Neuron (in vitro differentiated cells): Measurements from ENCODE around the gene UBASH3A.
"Not testable (repeated sequence)": the region's sequence is repeated elsewhere in the genome, so short reads cannot be mapped to it uniquely, and the experiment has no call there.

Experiments used
- H2AFZ ChIP-seq: one replicate; pipeline ENCODE4 v1.6.1; 2013; ENCODE audit warnings: low read depth, mild to moderate bottlenecking, inconsistent platforms, low read length, moderate library complexity
- H3K27me3 ChIP-seq: one replicate; pipeline ENCODE4 v1.6.1; 2013; ENCODE audit warnings: low read length; ENCODE audit not compliant: insufficient read depth
- H3K36me3 ChIP-seq: one replicate; pipeline ENCODE4 v1.6.1; 2013; ENCODE audit warnings: low read length; ENCODE audit not compliant: insufficient read depth
- H3K4me1 ChIP-seq: one replicate; pipeline ENCODE4 v1.6.1; 2013; ENCODE audit warnings: low read length; ENCODE audit not compliant: insufficient read depth
- H3K4me3 ChIP-seq: 2 replicates; pipeline ENCODE4 v1.5.1; 2013; ENCODE audit warnings: mild to moderate bottlenecking, low read length, moderate library complexity
- H3K9me3 ChIP-seq: one replicate; pipeline ENCODE4 v1.6.1; 2013; ENCODE audit warnings: low read length

The UBASH3A gene

DNA sequence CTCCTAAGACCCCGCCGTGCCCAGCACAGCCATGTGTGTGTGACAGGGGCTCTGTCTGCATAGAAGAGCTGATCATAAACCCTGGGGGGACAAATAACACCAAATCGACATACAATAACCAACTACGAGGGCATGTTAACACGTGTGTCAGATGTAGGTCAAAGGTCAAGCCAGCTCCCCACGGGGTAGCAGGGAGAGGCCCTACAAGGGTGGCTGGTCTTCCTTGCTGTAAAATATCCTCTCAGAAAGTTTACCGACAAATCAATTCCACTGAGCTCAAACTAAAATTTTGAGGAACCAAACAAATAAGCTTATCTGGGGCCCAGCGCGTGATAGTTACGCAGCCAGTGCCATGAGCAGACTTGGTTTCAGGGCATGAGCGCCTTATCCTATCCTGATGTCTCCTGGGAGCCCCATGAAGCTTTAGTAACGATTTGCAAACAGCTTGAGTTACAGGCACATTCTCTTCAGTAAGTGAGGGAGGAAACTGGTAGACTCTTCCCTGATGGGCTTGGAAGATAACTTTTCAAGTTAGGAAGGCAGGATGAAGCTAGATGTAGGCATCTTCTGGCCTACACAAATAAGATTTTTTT lies 5.2 kb upstream of the UBASH3A start:
- H3K27me3 ChIP-seq: no peaks in the 10 kb centered on the region
- H3K9me3 ChIP-seq: no peaks in the 10 kb centered on the region
- H3K36me3 ChIP-seq: no peaks in the 10 kb centered on the region
- H2AFZ ChIP-seq: no peak overlapping the region
- no peak overlapping the region for H3K4me3 ChIP-seq
- no peaks in the 10 kb centered on the region for H3K4me1 ChIP-seq

DNA sequence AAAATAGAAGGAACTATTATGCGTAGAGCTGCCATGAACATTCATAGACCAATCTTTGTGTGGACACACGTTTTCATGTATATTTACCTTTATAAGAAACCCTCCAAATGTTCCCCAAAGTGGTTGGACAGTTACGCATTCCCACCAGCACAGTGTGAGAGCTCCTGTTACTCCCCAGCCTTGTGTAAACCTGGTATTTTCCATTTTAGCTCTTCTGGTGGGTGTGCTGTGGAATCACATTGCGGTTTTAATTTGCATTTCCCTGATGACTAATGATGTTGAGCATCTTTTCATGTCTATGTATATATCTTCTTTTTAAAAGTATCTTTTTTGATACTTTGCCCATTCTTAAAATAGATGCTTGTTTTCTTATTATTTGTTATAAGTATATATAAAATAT lies 3.2 kb upstream of the UBASH3A start:
- no peak overlapping the region for H2AFZ ChIP-seq
- no peaks in the 10 kb centered on the region for H3K9me3 ChIP-seq
- H3K36me3 ChIP-seq: no peaks in the 10 kb centered on the region
- H3K4me1 ChIP-seq: no peaks in the 10 kb centered on the region
- H3K27me3 ChIP-seq: no peaks in the 10 kb centered on the region
- H3K4me3 ChIP-seq: no peak overlapping the region

GRCh38 chr21:42401154-42401553 lies 2.5 kb upstream of the UBASH3A start:
- no peaks in the 10 kb centered on the region for H3K36me3 ChIP-seq
- no peak overlapping the region for H2AFZ ChIP-seq
- no peaks in the 10 kb centered on the region for H3K4me1 ChIP-seq
- no peaks in the 10 kb centered on the region for H3K9me3 ChIP-seq
- H3K27me3 ChIP-seq: no peaks in the 10 kb centered on the region
- H3K4me3 ChIP-seq: no peak overlapping the region

GRCh38 chr21:42401820-42402251 lies 1.9 kb upstream of the UBASH3A start:
- Histone ChIP-seq H3K36me3 (no peaks in the 10 kb centered on the region), H3K4me3 (no peak overlapping the region), H3K27me3 (no peaks in the 10 kb centered on the region), H3K9me3 (no peaks in the 10 kb centered on the region), H3K4me1 (no peaks in the 10 kb centered on the region), H2AFZ (no peak overlapping the region)

GRCh38 chr21:42404539-42404938 lies 837 bp downstream of the UBASH3A start:
- Histone ChIP-seq H3K36me3 (no peaks in the 10 kb centered on the region), H2AFZ (no peak overlapping the region), H3K27me3 (peaks cover 2% of the 10 kb centered on the region), H3K9me3 (no peaks in the 10 kb centered on the region), H3K4me1 (no peaks in the 10 kb centered on the region), H3K4me3 (no peak overlapping the region)

DNA sequence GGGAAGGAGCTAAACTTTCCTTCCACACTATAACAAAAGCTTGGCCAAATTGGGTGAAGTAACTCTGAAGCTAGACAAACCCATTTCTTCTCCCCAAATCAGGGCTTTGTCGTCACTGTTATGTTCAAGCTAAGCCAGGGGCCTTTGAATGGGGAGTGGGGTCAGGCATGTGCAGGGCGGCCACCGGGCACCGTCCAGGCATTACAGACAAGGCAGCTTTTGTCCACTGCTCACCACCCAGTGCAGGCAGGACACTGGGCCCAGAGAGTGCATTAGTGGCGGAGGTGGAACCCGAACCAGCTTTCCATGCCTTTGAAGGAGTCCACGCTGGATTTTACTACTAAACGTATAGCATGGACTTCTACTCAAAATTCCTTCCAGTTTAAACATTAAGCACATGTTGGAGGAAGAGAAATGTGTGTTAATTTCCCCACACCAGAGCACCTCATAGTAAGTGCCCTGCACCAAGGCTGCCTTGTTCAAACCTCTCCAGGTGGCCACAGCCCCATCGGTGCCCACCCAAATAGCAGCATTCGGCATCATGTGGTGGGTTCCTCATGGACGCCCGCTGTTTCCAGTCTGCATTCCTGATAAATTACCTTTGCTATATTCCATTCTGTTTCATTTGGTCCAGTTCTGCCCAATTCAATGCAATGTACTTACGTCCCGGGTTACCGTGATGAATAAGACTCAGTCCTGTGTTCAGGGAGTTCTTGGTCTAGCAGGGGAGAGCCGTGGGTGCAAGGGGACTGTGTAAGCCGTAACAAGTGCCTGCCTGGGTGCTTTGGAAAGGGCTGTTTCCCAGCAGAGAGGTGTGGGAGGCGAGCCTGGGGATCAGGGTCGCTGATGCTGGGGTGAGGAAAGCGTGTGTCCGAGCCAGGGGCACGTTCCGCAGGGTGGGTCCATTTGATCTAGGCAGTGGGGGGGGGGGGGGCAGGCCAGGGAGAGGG lies 1.6 kb downstream of the UBASH3A start:
- H3K27me3 ChIP-seq: peaks cover 2% of the 10 kb centered on the region
- H3K36me3 ChIP-seq: no peaks in the 10 kb centered on the region
- H3K9me3 ChIP-seq: no peaks in the 10 kb centered on the region
- no peak overlapping the region for H3K4me3 ChIP-seq
- no peak overlapping the region for H2AFZ ChIP-seq
- no peaks in the 10 kb centered on the region for H3K4me1 ChIP-seq

DNA sequence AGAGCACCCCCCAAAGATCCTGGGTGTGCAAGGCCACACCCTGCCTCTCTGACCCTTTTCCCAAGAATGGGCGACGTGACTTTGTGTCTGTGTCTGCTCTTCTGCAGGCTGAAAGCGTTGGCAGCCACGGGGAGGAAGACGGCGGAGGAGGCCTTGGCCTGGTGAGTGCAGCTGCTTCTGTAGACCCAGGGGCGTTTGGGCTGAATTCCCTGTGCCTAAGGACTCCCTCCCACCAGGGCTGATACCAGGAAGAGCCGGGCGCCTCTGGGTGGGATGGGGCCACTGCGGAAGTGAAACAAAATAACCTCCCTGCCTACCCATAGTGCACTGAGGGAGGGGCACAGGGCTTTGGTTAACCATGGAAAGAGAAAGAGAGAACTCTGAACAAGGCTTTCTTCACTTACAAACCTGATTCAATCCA lies 2.5 kb downstream of the UBASH3A start:
- no peak overlapping the region for H2AFZ ChIP-seq
- H3K4me1 ChIP-seq: no peaks in the 10 kb centered on the region
- H3K4me3 ChIP-seq: no peak overlapping the region
- H3K36me3 ChIP-seq: no peaks in the 10 kb centered on the region
- H3K27me3 ChIP-seq: peaks cover 2% of the 10 kb centered on the region
- no peaks in the 10 kb centered on the region for H3K9me3 ChIP-seq

DNA sequence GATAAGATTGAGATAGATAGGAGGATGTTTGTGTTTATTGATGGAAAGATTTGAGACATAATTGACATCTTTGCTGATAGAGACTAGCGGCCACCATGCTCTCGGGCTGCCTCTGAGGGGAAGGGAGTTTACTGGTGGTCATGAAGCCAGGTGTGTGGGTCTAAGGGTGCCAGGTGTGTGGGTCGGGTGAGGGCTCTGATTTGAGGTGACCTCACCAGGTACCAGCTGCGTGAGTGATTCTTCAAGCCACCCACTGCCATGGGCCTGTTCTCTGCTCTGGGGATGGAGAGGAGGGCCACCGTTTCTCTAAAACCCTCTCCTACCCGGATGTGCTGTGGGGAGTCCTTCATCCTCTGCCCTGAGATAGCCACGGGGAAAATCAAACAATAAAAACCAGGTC lies 3.2 kb downstream of the UBASH3A start:
- Histone ChIP-seq H3K4me1 (no peaks in the 10 kb centered on the region), H3K36me3 (no peaks in the 10 kb centered on the region), H3K27me3 (peaks cover 2% of the 10 kb centered on the region), H3K9me3 (no peaks in the 10 kb centered on the region), H3K4me3 (no peak overlapping the region), H2AFZ (no peak overlapping the region)

DNA sequence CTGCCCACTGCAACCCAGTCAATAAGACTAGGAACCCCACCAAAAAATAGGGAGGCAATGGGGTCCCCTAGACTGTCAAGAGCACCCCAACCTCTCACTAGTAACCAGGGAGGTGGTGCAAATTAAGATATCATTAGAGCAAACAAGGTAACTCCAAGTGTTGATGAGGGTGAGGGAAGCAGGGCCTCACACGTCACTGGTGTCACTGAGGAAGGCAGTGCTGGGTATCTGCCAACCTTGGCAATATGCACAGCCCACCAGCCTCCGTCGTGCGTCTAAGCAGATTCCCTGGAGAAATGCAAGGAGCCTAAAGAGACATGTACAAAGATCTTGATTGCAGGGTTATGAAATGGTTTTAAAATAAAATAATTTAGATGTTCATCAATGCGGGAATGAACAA lies 3.8 kb downstream of the UBASH3A start:
- Histone ChIP-seq H3K4me1 (no peaks in the 10 kb centered on the region), H3K4me3 (no peak overlapping the region), H3K9me3 (no peaks in the 10 kb centered on the region), H2AFZ (no peak overlapping the region), H3K27me3 (peaks cover 6% of the 10 kb centered on the region), H3K36me3 (no peaks in the 10 kb centered on the region)

DNA sequence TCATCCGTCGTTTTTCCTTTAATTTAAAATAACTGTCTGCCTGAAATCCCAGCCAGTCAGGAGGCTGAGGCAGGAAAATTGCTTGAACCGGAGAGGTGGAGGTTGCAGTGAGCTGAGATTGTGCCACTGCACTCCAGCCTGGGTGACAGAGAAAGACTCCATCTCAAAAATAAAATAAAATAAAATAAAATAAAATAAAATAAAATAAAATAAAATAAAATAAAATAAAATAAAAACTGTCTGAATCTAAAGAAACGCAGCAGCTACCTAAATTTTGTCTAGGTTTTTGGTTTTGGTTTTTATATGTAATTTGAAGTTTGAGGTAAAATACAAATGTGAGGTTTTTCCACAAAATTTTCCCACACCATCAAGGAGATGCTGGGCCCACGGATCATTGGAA lies 5.0 kb downstream of the UBASH3A start:
- H3K4me3 ChIP-seq, H3K9me3 ChIP-seq, H3K27me3 ChIP-seq, H3K36me3 ChIP-seq, H3K4me1 ChIP-seq, H2AFZ ChIP-seq: not testable (repeated sequence)

DNA sequence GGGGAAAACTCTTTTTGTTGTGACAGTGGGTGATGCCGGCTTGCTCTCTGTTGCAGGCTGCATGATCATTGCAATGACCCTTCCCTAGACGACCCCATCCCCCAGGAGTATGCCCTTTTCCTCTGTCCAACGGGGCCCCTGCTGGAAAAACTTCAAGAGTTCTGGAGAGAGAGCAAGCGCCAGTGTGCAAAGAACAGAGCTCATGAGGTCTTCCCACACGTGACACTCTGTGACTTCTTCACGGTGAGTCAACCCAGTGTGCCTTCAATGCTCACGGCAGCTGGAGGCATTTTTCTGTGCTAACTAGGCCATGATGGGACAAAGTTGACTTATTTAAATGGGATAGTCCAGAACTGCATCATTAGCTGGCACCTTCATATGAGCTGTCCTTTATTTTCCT lies 5.7 kb downstream of the UBASH3A start:
- Histone ChIP-seq H2AFZ (no peak overlapping the region), H3K36me3 (no peaks in the 10 kb centered on the region), H3K4me3 (no peak overlapping the region), H3K27me3 (peaks cover 8% of the 10 kb centered on the region), H3K4me1 (no peaks in the 10 kb centered on the region), H3K9me3 (no peaks in the 10 kb centered on the region)

DNA sequence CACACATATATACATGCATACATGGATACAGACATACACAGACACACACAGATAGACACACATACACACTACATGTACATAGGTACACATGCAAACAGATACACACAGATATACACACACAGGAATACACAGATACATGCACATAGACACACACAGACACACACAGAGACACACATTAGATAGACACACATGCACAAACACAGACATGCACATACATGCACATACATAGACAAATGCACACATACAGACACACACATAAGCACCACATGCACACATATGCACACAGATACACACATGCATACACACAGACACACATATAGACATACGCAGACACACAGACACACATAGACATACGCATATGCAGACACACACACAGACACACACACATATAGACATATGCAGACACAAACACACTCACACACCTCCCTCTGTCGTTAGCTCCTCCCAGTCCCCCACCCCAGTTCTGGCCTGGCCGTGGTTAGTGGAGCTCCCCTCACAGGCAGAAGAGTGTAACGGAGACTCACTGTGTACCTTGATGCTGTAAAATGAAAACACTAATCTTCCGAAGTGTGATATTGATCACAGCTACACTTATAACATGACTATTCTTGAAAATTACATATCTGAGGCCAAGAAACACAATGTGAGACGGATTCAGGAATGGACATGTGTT lies 7.6 kb downstream of the UBASH3A start:
- Histone ChIP-seq H3K4me1 (no peaks in the 10 kb centered on the region), H3K4me3 (no peak overlapping the region), H3K36me3 (no peaks in the 10 kb centered on the region), H3K27me3 (peaks cover 12% of the 10 kb centered on the region), H3K9me3 (no peaks in the 10 kb centered on the region), H2AFZ (no peak overlapping the region)

GRCh38 chr21:42411891-42412635 lies 8.4 kb downstream of the UBASH3A start:
- no peaks in the 10 kb centered on the region for H3K9me3 ChIP-seq
- no peaks in the 10 kb centered on the region for H3K36me3 ChIP-seq
- no peak overlapping the region for H3K4me3 ChIP-seq
- H3K27me3 ChIP-seq: peaks cover 12% of the 10 kb centered on the region
- H3K4me1 ChIP-seq: no peaks in the 10 kb centered on the region
- H2AFZ ChIP-seq: no peak overlapping the region
